Stomach (tissue), 9 donors: ENCODE data around the gene DNASE1L2. TPM values are rescaled to one million over a fixed set of nuclear protein-coding genes. Genes with fewer than 3 reads are reported as not detected.
A peak's percentile ranks its signal among the peaks of the same experiment; 100 is the strongest.
"Not testable (repeated sequence)": the region's sequence is repeated elsewhere in the genome, so short reads cannot be mapped to it uniquely, and the experiment has no call there.

Source experiments
- DNase-seq, 2 donors: peaks; one replicate each; pipeline versions ENCODE4 v3.0.0 to v3.0.0-alpha.2; 2013 to 2019
- H3K27ac ChIP-seq, 5 donors: fragments of 200-600 bp in 4 of 5; sonication (generic) in 4 of 5; one replicate each; pipeline ENCODE4 v1.5.1; 2013 to 2019; ENCODE audit warnings: mild to moderate bottlenecking in 1 of 5, moderate library complexity in 1 of 5
- H3K27me3 ChIP-seq, 3 donors: fragments of 200-600 bp; sonication (generic); one replicate each; pipeline ENCODE4 v1.5.1; 2017 to 2019; ENCODE audit warnings: mixed run types in 1 of 3
- H3K36me3 ChIP-seq, 4 donors: fragments of 200-600 bp; sonication (generic); 1 replicate in 3 of 4; 2 replicates in 1 of 4; pipeline ENCODE4 v1.5.1; 2016 to 2019
- H3K4me1 ChIP-seq, 4 donors: fragments of 200-600 bp; sonication (generic); one replicate each; pipeline ENCODE4 v1.5.1; 2016 to 2019
- H3K4me3 ChIP-seq, 4 donors: fragments of 200-600 bp; sonication (generic) in 3 of 4; one replicate each; pipeline ENCODE4 v1.5.1; 2016 to 2019; ENCODE audit warnings: mild to moderate bottlenecking in 1 of 4
- H3K9me3 ChIP-seq, 4 donors: fragments of 200-600 bp; sonication (generic); one replicate each; pipeline ENCODE4 v1.5.1; 2016 to 2019
- EP300 ChIP-seq: sonication (generic); formaldehyde crosslinking; IDR thresholded peaks from one replicate; pipeline ENCODE4 v1.6.1; 2017; ENCODE audit warnings: antibody characterized with exemption
- POLR2A ChIP-seq, 4 donors: fragments of 450-650 bp; IDR thresholded peaks; one replicate each; pipeline ENCODE4 v1.6.1; 2016; ENCODE audit warnings: antibody characterized with exemption in 4 of 4, control low read depth in 2 of 4, mild to moderate bottlenecking in 1 of 4, moderate library complexity in 1 of 4
- POLR2AphosphoS5 ChIP-seq, 3 donors: sonication (generic); formaldehyde crosslinking; IDR thresholded peaks; one replicate each; pipeline ENCODE4 v1.6.1; 2016; ENCODE audit warnings: antibody characterized with exemption in 3 of 3
- WGBS, 5 donors: extraction: QIAGEN DNeasy Blood & Tissue Kit in 3 of 5; methylation state at CpG; one replicate each; pipeline versions ENCODE4 v1.1.5 to v1.1.7; 2013 to 2018; 5-methylcytosine and 5-hydroxymethylcytosine counted together
- intact Hi-C: fragments of 100-400 bp; cut with DNase I; formaldehyde crosslinking; loops from one replicate; pipeline ENCODE4 v1.15.1; 2023; ENCODE audit warnings: low total_unique reads
- polyA plus RNA-seq, 3 donors: library from polyadenylated mRNA; stranded (reverse); fragments of 200-250 nt; gene quantifications; one replicate each; pipeline ENCODE4 v1.2.3, GENCODE V29; 2013
- total RNA-seq, 5 donors: library from RNA; depleted of rRNA; stranded (reverse); fragments of >200 nt; gene quantifications; one replicate each; pipeline versions ENCODE4 v1.1.0 to v1.2.3, GENCODE V29; 2014 to 2016
- TF ChIP-seq, protein P1 (sequence below), 7 experiments: fragments of 450-650 bp in 4 of 7; fragments of 200-600 bp in 3 of 7; sonication (generic) in 3 of 7; IDR thresholded peaks; one replicate each; pipeline ENCODE4 v1.5.1; 2016 to 2019; ENCODE audit warnings: antibody characterized with exemption in 7 of 7, control low read depth in 2 of 7, mild to moderate bottlenecking in 1 of 7
- donor health status: healthy with polysubstance abuse.
- donor health status: Bipolar disorder and iron deficiency.
- donor health status: healthy.

The DNASE1L2 gene
- total and polyA plus RNA-seq, 8 donors = 0.68 to 0.90 TPM; not detected in 6

DNA sequence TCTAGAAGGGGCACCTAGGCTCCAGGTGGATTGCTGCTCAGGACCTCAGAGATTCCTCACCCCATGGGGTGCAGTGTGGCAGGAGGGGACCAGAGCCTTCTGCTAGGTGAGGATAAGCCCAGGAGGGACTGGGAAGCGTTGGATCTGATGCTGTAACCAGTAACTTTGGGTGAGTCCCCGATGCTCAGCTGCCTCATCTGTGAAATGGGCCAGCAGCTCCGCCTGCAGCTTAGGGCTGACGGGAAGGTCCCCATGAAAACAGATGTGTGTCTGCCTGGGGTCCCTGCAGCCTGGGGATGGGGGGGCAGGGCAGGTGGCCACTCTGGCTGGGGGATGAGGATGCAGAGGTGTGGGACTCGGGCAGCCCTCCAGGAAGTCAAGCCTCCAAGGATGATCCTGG is 37.1 kb upstream of the DNASE1L2 start:
- Histone ChIP-seq H3K9me3 (no peaks in the 10 kb centered on the region), H3K27me3 (peaks cover 6 to 51% (median 36%) of the 10 kb centered on the region in 3 donors), H3K36me3 (no peaks in the 10 kb centered on the region), H3K4me3 (no peak overlapping the region), H3K27ac (no peak overlapping the region), H3K4me1 (peaks cover 13 to 21% (median 19%) of the 10 kb centered on the region in 4 donors)
- intact Hi-C loops = loop anchor here (10.0 kb wide), 1 partner anchor 296 kb away; no protein-coding TSS in a partner anchor
- DNase-seq = no peak
- 62 to 90% (median 77%) methylated on average over 4 to 5 of the region's 5 CpGs for WGBS, 5 donors
- TF ChIP-seq EP300 (no peak), POLR2AphosphoS5 (IDR thresholded peaks at IDR 0.05) (no peak), POLR2A (IDR thresholded peaks at IDR 0.05) (no peak)
- TF ChIP-seq, protein P1, sequence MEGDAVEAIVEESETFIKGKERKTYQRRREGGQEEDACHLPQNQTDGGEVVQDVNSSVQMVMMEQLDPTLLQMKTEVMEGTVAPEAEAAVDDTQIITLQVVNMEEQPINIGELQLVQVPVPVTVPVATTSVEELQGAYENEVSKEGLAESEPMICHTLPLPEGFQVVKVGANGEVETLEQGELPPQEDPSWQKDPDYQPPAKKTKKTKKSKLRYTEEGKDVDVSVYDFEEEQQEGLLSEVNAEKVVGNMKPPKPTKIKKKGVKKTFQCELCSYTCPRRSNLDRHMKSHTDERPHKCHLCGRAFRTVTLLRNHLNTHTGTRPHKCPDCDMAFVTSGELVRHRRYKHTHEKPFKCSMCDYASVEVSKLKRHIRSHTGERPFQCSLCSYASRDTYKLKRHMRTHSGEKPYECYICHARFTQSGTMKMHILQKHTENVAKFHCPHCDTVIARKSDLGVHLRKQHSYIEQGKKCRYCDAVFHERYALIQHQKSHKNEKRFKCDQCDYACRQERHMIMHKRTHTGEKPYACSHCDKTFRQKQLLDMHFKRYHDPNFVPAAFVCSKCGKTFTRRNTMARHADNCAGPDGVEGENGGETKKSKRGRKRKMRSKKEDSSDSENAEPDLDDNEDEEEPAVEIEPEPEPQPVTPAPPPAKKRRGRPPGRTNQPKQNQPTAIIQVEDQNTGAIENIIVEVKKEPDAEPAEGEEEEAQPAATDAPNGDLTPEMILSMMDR (IDR thresholded peaks at IDR 0.05) = no peak

DNA sequence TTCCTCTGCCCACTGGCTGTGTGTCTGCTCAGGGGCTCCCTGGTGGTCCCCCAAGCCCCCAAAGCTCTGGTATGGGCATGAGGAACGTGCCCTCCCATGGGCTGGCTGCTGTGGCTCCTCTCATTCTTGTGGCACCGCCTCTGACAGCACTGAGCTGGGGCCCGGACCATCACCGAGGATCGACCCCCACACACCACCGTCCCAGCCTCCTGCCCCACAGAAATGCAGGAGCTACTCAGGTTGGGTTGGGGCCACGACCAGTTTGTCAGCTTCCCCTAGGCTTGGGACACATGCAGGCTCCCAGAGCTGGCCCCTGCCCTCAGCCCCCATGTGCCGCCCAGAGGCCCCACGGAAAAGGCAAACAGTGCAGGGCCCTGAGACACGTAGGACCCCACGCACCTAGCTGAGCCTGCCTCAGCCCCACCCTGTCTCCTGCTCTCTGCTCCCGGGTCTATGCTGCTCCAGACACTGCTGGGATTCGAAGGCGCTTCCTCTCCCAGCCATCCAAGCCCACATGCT is 36.6 kb upstream of the DNASE1L2 start:
- 55 to 69% (median 57%) methylated on average over 9 to 14 of the region's 14 CpGs for WGBS, 5 donors
- no peak overlapping the region for H3K4me3 ChIP-seq
- no peaks in the 10 kb centered on the region for H3K9me3 ChIP-seq
- peaks cover 6 to 45% (median 30%) of the 10 kb centered on the region in 3 donors for H3K27me3 ChIP-seq
- no peaks in the 10 kb centered on the region for H3K36me3 ChIP-seq
- no peak for DNase-seq
- intact Hi-C loops = loop anchor here (10.0 kb wide), 2 partner anchors 55 to 295 kb away; partner anchors contain the start of gene ECI1
- H3K4me1 ChIP-seq = peaks cover 17 to 22% (median 20%) of the 10 kb centered on the region in 4 donors
- no peak overlapping the region for H3K27ac ChIP-seq
- no peak for TF ChIP-seq EP300
- TF ChIP-seq, protein P1 (IDR thresholded peaks at IDR 0.05) = no peak
- TF ChIP-seq POLR2A (IDR thresholded peaks at IDR 0.05) = no peak
- no peak for TF ChIP-seq POLR2AphosphoS5 (IDR thresholded peaks at IDR 0.05)

DNA sequence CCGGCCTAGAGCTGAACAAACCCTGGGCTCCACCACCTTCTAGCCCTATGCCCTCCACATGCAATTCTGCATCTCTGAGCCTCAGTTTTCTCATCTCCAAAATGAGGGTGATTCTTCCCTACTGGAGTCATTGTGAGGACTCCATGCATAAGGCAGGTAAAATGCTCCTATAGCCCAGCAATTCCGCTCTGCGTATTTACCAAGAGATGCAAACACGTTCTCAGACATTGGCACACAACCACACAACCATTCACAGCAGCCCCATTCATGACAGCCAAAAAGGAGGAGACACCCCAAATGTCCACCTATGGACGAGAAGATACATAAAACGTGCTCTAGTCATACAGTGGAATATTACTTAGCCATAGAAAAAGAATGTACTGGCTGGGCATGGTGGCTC is 35.9 kb upstream of the DNASE1L2 start:
- no peak for DNase-seq
- intact Hi-C loops = loop anchor here (10.0 kb wide), 1 partner anchor 54 kb away; the partner anchor contains the start of gene ECI1
- 82 to 83% (median 83%) methylated on average over 6 of the region's 6 CpGs for WGBS, 5 donors

DNA sequence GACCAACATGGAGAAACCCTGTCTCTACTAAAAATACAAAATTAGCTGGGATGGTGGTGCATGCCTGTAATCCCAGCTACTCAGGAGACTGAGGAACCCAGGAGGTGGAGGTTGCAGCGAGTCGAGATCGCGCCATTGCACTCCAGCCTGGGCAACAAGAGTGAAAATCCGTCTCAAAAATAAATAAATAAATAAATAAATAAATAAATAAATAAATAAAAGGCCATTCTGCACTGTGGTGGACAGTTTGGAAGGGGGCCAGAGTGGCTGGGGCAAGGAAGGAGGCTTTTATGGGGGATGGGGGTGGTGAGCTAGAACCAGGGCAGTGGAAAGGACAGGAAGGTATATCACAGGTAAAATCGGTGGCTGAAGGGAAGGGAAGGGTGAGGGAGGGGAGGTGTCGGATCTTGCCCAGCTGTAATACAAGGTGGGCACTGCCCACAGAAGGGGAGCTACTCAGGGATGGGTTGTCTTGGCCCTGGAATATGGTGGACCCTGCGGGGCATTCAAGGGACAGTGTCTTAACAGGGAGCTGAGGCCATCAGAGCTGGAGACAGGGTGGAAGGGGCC is 33.0 kb upstream of the DNASE1L2 start:
- peaks cover 12 to 28% (median 22%) of the 10 kb centered on the region in 4 donors for H3K4me1 ChIP-seq
- intact Hi-C loops = loop anchor here (10.0 kb wide), 1 partner anchor 52 kb away; the partner anchor contains the start of gene ECI1
- peaks cover 0 to 13% (median 0%) of the 10 kb centered on the region in 3 donors for H3K27me3 ChIP-seq
- not testable (repeated sequence) for DNase-seq, H3K27ac ChIP-seq, H3K9me3 ChIP-seq, H3K4me3 ChIP-seq
- peaks cover 13 to 18% (median 15%) of the 10 kb centered on the region in 4 donors for H3K36me3 ChIP-seq
- 90 to 94% (median 92%) methylated on average over 8 of the region's 8 CpGs for WGBS, 5 donors

More for the DNA sequence above, 35.9 kb upstream of the DNASE1L2 start:
- Histone ChIP-seq H3K27me3 (peaks cover 6 to 39% (median 24%) of the 10 kb centered on the region in 3 donors), H3K4me3 (no peak overlapping the region), H3K27ac (no peak overlapping the region), H3K9me3 (no peaks in the 10 kb centered on the region), H3K4me1 (peaks cover 17 to 20% (median 19%) of the 10 kb centered on the region in 4 donors), H3K36me3 (no peaks in the 10 kb centered on the region)
- no peak for TF ChIP-seq POLR2A (IDR thresholded peaks at IDR 0.05)

DNA sequence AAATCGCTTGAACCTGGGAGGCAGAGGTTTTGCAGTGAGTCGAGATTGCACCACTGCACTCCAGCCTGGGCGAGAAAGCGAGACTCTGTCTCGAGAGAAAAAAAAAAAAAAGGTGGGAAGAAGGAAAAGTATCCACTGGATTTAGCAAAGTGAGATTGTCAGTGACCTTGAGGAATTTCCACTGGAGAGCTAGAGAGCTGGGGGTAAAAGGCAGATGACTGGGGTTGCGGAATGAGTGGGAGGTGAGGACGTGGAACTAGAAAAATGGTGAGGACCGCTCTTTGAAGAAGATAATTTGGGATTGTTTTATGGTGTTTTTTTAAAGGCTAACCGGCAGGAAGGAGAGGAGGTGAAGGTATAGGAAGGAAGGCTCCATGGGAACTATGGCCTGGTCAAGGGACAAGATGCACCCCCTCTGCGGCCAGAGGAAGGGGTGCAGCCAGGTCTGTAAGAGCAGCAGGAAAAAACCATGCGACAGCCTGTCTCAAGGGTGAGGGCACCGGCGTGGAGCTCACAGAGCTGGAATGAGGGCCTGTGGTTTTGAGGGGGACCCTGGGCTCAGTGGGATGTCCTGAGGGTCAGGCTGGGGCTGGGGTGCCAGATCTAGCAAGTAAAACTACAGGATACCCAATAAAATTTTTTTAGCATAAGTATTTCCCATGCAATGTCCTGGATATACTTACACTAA is 31.7 kb upstream of the DNASE1L2 start:
- Histone ChIP-seq H3K9me3 (no peaks in the 10 kb centered on the region), H3K27ac (peak overlapping the region; percentile 95 to 99 (median 96)), H3K4me3 (peak overlapping the region; percentile 65 to 75 (median 69)), H3K36me3 (peaks cover 27 to 32% (median 29%) of the 10 kb centered on the region in 4 donors), H3K27me3 (no peaks in the 10 kb centered on the region), H3K4me1 (peaks cover 12 to 28% (median 22%) of the 10 kb centered on the region in 4 donors)
- TF ChIP-seq, protein P1 (IDR thresholded peaks at IDR 0.05) = no peak
- TF ChIP-seq POLR2A (IDR thresholded peaks at IDR 0.05) = no peak
- no peak for TF ChIP-seq POLR2AphosphoS5 (IDR thresholded peaks at IDR 0.05)
- no peak for TF ChIP-seq EP300
- DNase-seq = no peak
- 80 to 86% (median 84%) methylated on average over 13 of the region's 13 CpGs for WGBS, 5 donors
- intact Hi-C loops = loop anchor here (10.0 kb wide), 1 partner anchor 50 kb away; the partner anchor contains the start of gene ECI1
